Measurements from ENCODE around the gene HIBADH. TPM values are rescaled to one million over a fixed set of nuclear protein-coding genes. Genes with fewer than 3 reads are reported as not detected.

Gene HIBADH
- total RNA-seq, 4 donors from 2014 or later: 31.3 to 39.6 (median 33.7) TPM

GRCh38 chr7:27551803-27552400 lies 110.8 kb downstream of the HIBADH start:
- Histone ChIP-seq H3K4me3 (no peak overlapping the region), H3K27ac (no peak overlapping the region), H3K36me3 (no peaks in the 10 kb centered on the region), H3K4me1 (no peaks in the 10 kb centered on the region), H3K9me3 (no peaks in the 10 kb centered on the region), H3K27me3 (no peaks in the 10 kb centered on the region)
- no peak for DNase-seq
- TF ChIP-seq, protein P1, sequence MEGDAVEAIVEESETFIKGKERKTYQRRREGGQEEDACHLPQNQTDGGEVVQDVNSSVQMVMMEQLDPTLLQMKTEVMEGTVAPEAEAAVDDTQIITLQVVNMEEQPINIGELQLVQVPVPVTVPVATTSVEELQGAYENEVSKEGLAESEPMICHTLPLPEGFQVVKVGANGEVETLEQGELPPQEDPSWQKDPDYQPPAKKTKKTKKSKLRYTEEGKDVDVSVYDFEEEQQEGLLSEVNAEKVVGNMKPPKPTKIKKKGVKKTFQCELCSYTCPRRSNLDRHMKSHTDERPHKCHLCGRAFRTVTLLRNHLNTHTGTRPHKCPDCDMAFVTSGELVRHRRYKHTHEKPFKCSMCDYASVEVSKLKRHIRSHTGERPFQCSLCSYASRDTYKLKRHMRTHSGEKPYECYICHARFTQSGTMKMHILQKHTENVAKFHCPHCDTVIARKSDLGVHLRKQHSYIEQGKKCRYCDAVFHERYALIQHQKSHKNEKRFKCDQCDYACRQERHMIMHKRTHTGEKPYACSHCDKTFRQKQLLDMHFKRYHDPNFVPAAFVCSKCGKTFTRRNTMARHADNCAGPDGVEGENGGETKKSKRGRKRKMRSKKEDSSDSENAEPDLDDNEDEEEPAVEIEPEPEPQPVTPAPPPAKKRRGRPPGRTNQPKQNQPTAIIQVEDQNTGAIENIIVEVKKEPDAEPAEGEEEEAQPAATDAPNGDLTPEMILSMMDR (IDR thresholded peaks at IDR 0.05): no peak
- TF ChIP-seq POLR2A (IDR thresholded peaks at IDR 0.05): no peak

DNA sequence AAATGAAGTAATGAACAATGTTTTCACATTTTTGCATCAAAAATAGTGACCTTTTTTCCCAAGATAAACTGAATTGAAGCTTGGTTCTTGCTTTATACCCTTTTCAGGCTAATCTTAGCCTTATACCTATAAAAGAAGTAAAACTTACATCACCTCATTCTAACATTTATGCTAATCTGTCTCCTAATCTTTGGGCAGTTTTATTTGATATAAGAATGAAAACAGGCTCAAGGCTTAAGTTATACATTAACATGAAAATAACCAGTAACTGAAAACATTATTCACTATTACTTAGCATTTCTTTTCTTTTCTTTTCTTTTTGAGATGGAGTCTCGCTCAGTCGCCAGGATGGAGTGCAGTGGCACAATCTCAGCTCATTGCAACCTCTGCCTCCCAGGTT lies 113.1 kb downstream of the HIBADH start:
- H3K27me3 ChIP-seq: no peaks in the 10 kb centered on the region
- DNase-seq: no peak
- H3K27ac ChIP-seq: no peak overlapping the region
- H3K36me3 ChIP-seq: no peaks in the 10 kb centered on the region
- no peaks in the 10 kb centered on the region for H3K4me1 ChIP-seq
- H3K9me3 ChIP-seq: no peaks in the 10 kb centered on the region
- no peak for TF ChIP-seq POLR2A (IDR thresholded peaks at IDR 0.05)
- TF ChIP-seq, protein P1 (IDR thresholded peaks at IDR 0.05): no peak
- no peak overlapping the region for H3K4me3 ChIP-seq

DNA sequence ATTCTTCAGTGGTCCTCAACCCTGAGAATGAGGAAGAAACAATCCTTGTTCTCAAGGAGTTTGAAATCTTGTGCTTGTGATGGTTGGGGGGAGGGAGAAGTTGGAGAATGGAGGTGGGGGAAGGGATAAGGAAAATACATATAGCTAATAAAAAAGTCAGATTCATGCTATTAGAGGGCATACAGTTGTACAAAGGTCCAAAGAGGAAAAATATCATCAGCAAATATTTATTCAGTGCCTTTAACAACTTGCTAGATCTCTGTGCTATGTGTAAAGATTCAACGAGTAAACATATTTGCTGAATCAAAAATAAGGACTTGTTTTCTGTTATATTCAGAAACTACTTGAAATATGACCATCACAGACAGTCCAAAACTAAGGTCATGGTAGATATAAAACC lies 114.4 kb downstream of the HIBADH start:
- Histone ChIP-seq H3K4me3 (no peak overlapping the region), H3K36me3 (no peaks in the 10 kb centered on the region), H3K27ac (no peak overlapping the region), H3K4me1 (no peaks in the 10 kb centered on the region), H3K27me3 (no peaks in the 10 kb centered on the region), H3K9me3 (no peaks in the 10 kb centered on the region)
- no peak for TF ChIP-seq POLR2A (IDR thresholded peaks at IDR 0.05)
- TF ChIP-seq, protein P1 (IDR thresholded peaks at IDR 0.05): no peak
- DNase-seq: no peak

- Histone ChIP-seq H3K36me3 (peaks cover 0 to under 1% (median 0%) of the 10 kb centered on the region in 3 donors), H3K27me3 (no peaks in the 10 kb centered on the region), H3K4me3 (no peak overlapping the region), H3K27ac (no peak overlapping the region), H3K4me1 (no peaks in the 10 kb centered on the region), H3K9me3 (no peaks in the 10 kb centered on the region)
- no peak for DNase-seq
- TF ChIP-seq, protein P1 (IDR thresholded peaks at IDR 0.05): no peak
- no peak for TF ChIP-seq POLR2A (IDR thresholded peaks at IDR 0.05)
Observed at GRCh38 chr7:27547401-27547800, 115.3 kb downstream of the HIBADH start.

DNA sequence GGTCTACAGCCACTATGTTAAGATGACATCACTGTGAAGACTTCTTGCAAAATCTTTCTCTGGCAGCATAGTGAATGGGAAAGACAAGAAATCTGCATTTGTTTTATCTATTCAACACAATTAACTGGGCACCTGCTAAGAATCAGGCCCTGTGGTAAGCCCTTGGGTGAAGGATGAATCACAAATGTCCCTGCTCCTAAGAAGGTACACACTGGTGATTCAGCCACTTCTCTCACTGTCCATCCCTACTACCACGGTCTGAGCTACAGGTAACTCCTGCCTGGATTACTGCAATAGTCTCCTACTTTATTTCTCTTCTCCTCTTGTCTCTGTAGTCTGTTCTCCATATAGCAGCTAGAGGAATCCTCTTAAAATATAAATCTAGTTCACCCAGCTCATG lies 116.1 kb downstream of the HIBADH start:
- DNase-seq: no peak
- H3K27me3 ChIP-seq: no peaks in the 10 kb centered on the region
- no peaks in the 10 kb centered on the region for H3K9me3 ChIP-seq
- H3K4me1 ChIP-seq: no peaks in the 10 kb centered on the region
- no peak overlapping the region for H3K4me3 ChIP-seq
- TF ChIP-seq, protein P1 (IDR thresholded peaks at IDR 0.05): no peak
- TF ChIP-seq POLR2A (IDR thresholded peaks at IDR 0.05): no peak
- no peak overlapping the region for H3K27ac ChIP-seq
- H3K36me3 ChIP-seq: peaks cover 0 to 8% (median 0%) of the 10 kb centered on the region in 3 donors

- H3K36me3 ChIP-seq: peaks cover 0 to 12% (median 0%) of the 10 kb centered on the region in 3 donors
- H3K9me3 ChIP-seq: no peaks in the 10 kb centered on the region
- DNase-seq: no peak
- no peak for TF ChIP-seq POLR2A (IDR thresholded peaks at IDR 0.05)
- TF ChIP-seq, protein P1 (IDR thresholded peaks at IDR 0.05): no peak
- no peak overlapping the region for H3K27ac ChIP-seq
- H3K4me1 ChIP-seq: no peaks in the 10 kb centered on the region
- no peak overlapping the region for H3K4me3 ChIP-seq
- H3K27me3 ChIP-seq: no peaks in the 10 kb centered on the region
Observed at GRCh38 chr7:27535795-27536194, 126.9 kb downstream of the HIBADH start.
